CD4-positive, CD25-positive, alpha-beta regulatory T cell (primary cell): ENCODE data around the gene FXYD6. TPM values are rescaled to one million over a fixed set of nuclear protein-coding genes. Genes with fewer than 3 reads are reported as not detected.
"Not testable (repeated sequence)": the region's sequence is repeated elsewhere in the genome, so short reads cannot be mapped to it uniquely, and the experiment has no call there.

Source experiments
- ATAC-seq, 2 donors: fragments of 150-1000 bp; cut with Tn5 transposase; one replicate each; pipeline ENCODE4 v1.10.0; 2021; ENCODE audit warnings: low read depth in 2 of 2, moderate number of reproducible peaks in 2 of 2, moderate library complexity in 1 of 2
- DNase-seq, 3 donors: peaks; one replicate each; pipeline versions ENCODE4 v3.0.0 to v3.0.0-alpha.2; 2012 to 2022; ENCODE audit warnings: mixed read lengths in 1 of 3
- H3K27ac ChIP-seq: one replicate; pipeline ENCODE4 v1.7.0; 2013; ENCODE audit warnings: mild to moderate bottlenecking, low read length; ENCODE audit not compliant: insufficient read depth, poor library complexity, severe bottlenecking
- H3K27me3 ChIP-seq: one replicate; pipeline ENCODE4 v1.7.0; 2013; ENCODE audit warnings: low read length; ENCODE audit not compliant: control insufficient read depth, insufficient read depth
- H3K36me3 ChIP-seq: one replicate; pipeline ENCODE4 v1.7.0; 2013; ENCODE audit warnings: mild to moderate bottlenecking, low read length, moderate library complexity; ENCODE audit not compliant: control insufficient read depth, insufficient read depth
- H3K4me1 ChIP-seq: 2 replicates; pipeline ENCODE4 v1.7.0; 2013; ENCODE audit warnings: mild to moderate bottlenecking, low read length; ENCODE audit not compliant: insufficient read depth, control insufficient read depth, poor library complexity, severe bottlenecking
- H3K4me3 ChIP-seq: one replicate; pipeline ENCODE4 v1.7.0; 2013; ENCODE audit warnings: low read depth, mild to moderate bottlenecking, low read length, moderate library complexity
- H3K9me3 ChIP-seq, 2 experiments: 1 replicate in 1 of 2; 2 replicates in 1 of 2; pipeline ENCODE4 v1.7.0; 2013; ENCODE audit warnings: low read length in 2 of 2, mild to moderate bottlenecking in 1 of 2, moderate library complexity in 1 of 2; ENCODE audit not compliant: control insufficient read depth in 2 of 2
- H3K27ac Mint-ChIP-seq, 3 donors: one replicate each; pipeline ENCODE4 v1.8.0; 2020 to 2022; ENCODE audit warnings: mild to moderate bottlenecking in 3 of 3, mixed read lengths in 3 of 3, moderate library complexity in 2 of 3
- H3K27me3 Mint-ChIP-seq: one replicate; pipeline ENCODE4 v1.8.0; 2022; ENCODE audit warnings: mild to moderate bottlenecking, mixed read lengths
- H3K36me3 Mint-ChIP-seq: one replicate; pipeline ENCODE4 v1.8.0; 2020; ENCODE audit warnings: mixed read lengths
- H3K4me1 Mint-ChIP-seq, 4 donors: one replicate each; pipeline ENCODE4 v1.8.0; 2020 to 2022; ENCODE audit warnings: mixed read lengths in 4 of 4, mild to moderate bottlenecking in 1 of 4
- H3K4me3 Mint-ChIP-seq, 4 donors: one replicate each; pipeline ENCODE4 v1.8.0; 2020 to 2022; ENCODE audit warnings: mild to moderate bottlenecking in 4 of 4, mixed read lengths in 4 of 4, moderate library complexity in 3 of 4
- H3K9me3 Mint-ChIP-seq, 7 donors: one replicate each; pipeline ENCODE4 v1.8.0; 2020 to 2022; ENCODE audit warnings: mixed read lengths in 7 of 7, mild to moderate bottlenecking in 3 of 7, moderate library complexity in 2 of 7
- polyA plus RNA-seq, 4 donors: library from polyadenylated mRNA; unstranded; fragments of 300-500 nt; fragmentation: Illumina TruSeq; gene quantifications; one replicate each; pipeline ENCODE4 v1.2.3, GENCODE V29; 2021
- total RNA-seq: library from RNA; stranded (reverse); gene quantifications from one replicate; pipeline ENCODE4 v1.2.3, GENCODE V29; 2022

The FXYD6 gene
- total and polyA plus RNA-seq, 5 donors from 2014 or later = not detected

- Histone ChIP-seq H3K4me3 (no peak overlapping the region), H3K27me3 (peaks cover 15% of the 10 kb centered on the region), H3K9me3 (no peaks in the 10 kb centered on the region), H3K4me1 (peaks cover 7% of the 10 kb centered on the region), H3K36me3 (no peaks in the 10 kb centered on the region), H3K27ac (no peak overlapping the region)
- Mint-ChIP-seq H3K4me3 (no peak overlapping the region), H3K27me3 (peaks cover 20% of the 10 kb centered on the region), H3K36me3 (no peaks in the 10 kb centered on the region), H3K4me1 (peaks cover 0 to 10% (median 7%) of the 10 kb centered on the region in 4 donors), H3K27ac (no peak overlapping the region), H3K9me3 (peaks cover 0 to 2% (median 0%) of the 10 kb centered on the region in 7 donors)
- DNase-seq (no peak), ATAC-seq (no peak)
Observed at GRCh38 chr11:117869604-117870003, 6.9 kb downstream of the FXYD6 start.

GRCh38 chr11:117868815-117869561 lies 7.5 kb downstream of the FXYD6 start:
- no peaks in the 10 kb centered on the region for H3K9me3 ChIP-seq
- peaks cover 0 to 8% (median 6%) of the 10 kb centered on the region in 4 donors for H3K4me1 Mint-ChIP-seq
- H3K4me3 Mint-ChIP-seq = no peak overlapping the region
- H3K27ac ChIP-seq = no peak overlapping the region
- no peak for DNase-seq
- peaks cover under 1% of the 10 kb centered on the region for H3K4me1 ChIP-seq
- no peak for ATAC-seq
- H3K27me3 ChIP-seq = peaks cover 12% of the 10 kb centered on the region
- H3K36me3 ChIP-seq = no peaks in the 10 kb centered on the region
- H3K4me3 ChIP-seq = no peak overlapping the region
- H3K9me3 Mint-ChIP-seq = peaks cover 0 to 2% (median 0%) of the 10 kb centered on the region in 7 donors
- no peaks in the 10 kb centered on the region for H3K36me3 Mint-ChIP-seq
- H3K27me3 Mint-ChIP-seq = peaks cover 14% of the 10 kb centered on the region
- no peak overlapping the region for H3K27ac Mint-ChIP-seq

GRCh38 chr11:117868088-117868487 lies 8.4 kb downstream of the FXYD6 start:
- Histone ChIP-seq H3K27ac (no peak overlapping the region), H3K4me3 (no peak overlapping the region), H3K4me1 (no peaks in the 10 kb centered on the region), H3K36me3 (no peaks in the 10 kb centered on the region), H3K9me3 (no peaks in the 10 kb centered on the region), H3K27me3 (peaks cover 5% of the 10 kb centered on the region)
- DNase-seq = no peak
- no peak overlapping the region for H3K27ac Mint-ChIP-seq
- no peak for ATAC-seq
- H3K9me3 Mint-ChIP-seq = peaks cover 0 to 2% (median 0%) of the 10 kb centered on the region in 7 donors
- no peaks in the 10 kb centered on the region for H3K36me3 Mint-ChIP-seq
- no peak overlapping the region for H3K4me3 Mint-ChIP-seq
- H3K27me3 Mint-ChIP-seq = peaks cover 16% of the 10 kb centered on the region
- H3K4me1 Mint-ChIP-seq = peaks cover 0 to 4% (median 3%) of the 10 kb centered on the region in 4 donors

- H3K4me3 ChIP-seq = no peak overlapping the region
- no peaks in the 10 kb centered on the region for H3K9me3 ChIP-seq
- no peaks in the 10 kb centered on the region for H3K4me1 ChIP-seq
- H3K36me3 ChIP-seq = no peaks in the 10 kb centered on the region
- no peak overlapping the region for H3K4me3 Mint-ChIP-seq
- peaks cover 0 to 3% (median 0%) of the 10 kb centered on the region in 4 donors for H3K4me1 Mint-ChIP-seq
- DNase-seq (no peak), ATAC-seq (no peak)
- H3K27me3 ChIP-seq = peaks cover 5% of the 10 kb centered on the region
- no peaks in the 10 kb centered on the region for H3K9me3 Mint-ChIP-seq
- no peaks in the 10 kb centered on the region for H3K36me3 Mint-ChIP-seq
- no peak overlapping the region for H3K27ac Mint-ChIP-seq
- H3K27me3 Mint-ChIP-seq = peaks cover 10% of the 10 kb centered on the region
- no peak overlapping the region for H3K27ac ChIP-seq
Observed at GRCh38 chr11:117866526-117866925, 9.9 kb downstream of the FXYD6 start.

- not testable (repeated sequence) for H3K4me3 ChIP-seq, DNase-seq, H3K4me1 Mint-ChIP-seq, H3K9me3 ChIP-seq, H3K4me1 ChIP-seq, H3K4me3 Mint-ChIP-seq, H3K36me3 Mint-ChIP-seq, H3K27ac ChIP-seq, ATAC-seq, H3K36me3 ChIP-seq, H3K27me3 Mint-ChIP-seq, H3K27ac Mint-ChIP-seq, H3K27me3 ChIP-seq, H3K9me3 Mint-ChIP-seq
Observed at GRCh38 chr11:117865546-117865945, 10.9 kb downstream of the FXYD6 start.

GRCh38 chr11:117863383-117863782 lies 13.1 kb downstream of the FXYD6 start:
- Mint-ChIP-seq H3K27ac (no peak overlapping the region), H3K36me3 (no peaks in the 10 kb centered on the region), H3K9me3 (no peaks in the 10 kb centered on the region), H3K27me3 (peaks cover 10% of the 10 kb centered on the region), H3K4me1 (peaks cover 0 to 3% (median 0%) of the 10 kb centered on the region in 4 donors), H3K4me3 (no peak overlapping the region)
- no peak for DNase-seq
- Histone ChIP-seq H3K4me3 (no peak overlapping the region), H3K36me3 (no peaks in the 10 kb centered on the region), H3K9me3 (no peaks in the 10 kb centered on the region), H3K27me3 (peaks cover 5% of the 10 kb centered on the region), H3K27ac (no peak overlapping the region), H3K4me1 (no peaks in the 10 kb centered on the region)
- ATAC-seq = no peak

GRCh38 chr11:117862753-117863152 lies 13.7 kb downstream of the FXYD6 start:
- Histone ChIP-seq H3K27me3 (peaks cover 3% of the 10 kb centered on the region), H3K4me3 (no peak overlapping the region), H3K9me3 (no peaks in the 10 kb centered on the region), H3K36me3 (no peaks in the 10 kb centered on the region), H3K4me1 (no peaks in the 10 kb centered on the region), H3K27ac (no peak overlapping the region)
- Mint-ChIP-seq H3K27ac (no peak overlapping the region), H3K4me1 (peaks cover 0 to 3% (median 0%) of the 10 kb centered on the region in 4 donors), H3K9me3 (no peaks in the 10 kb centered on the region), H3K36me3 (no peaks in the 10 kb centered on the region), H3K27me3 (peaks cover 10% of the 10 kb centered on the region), H3K4me3 (no peak overlapping the region)
- ATAC-seq (no peak), DNase-seq (no peak)
